HepG2 (cell line): ENCODE data around the gene ENTPD2. TPM values are rescaled to one million over a fixed set of nuclear protein-coding genes. Genes with fewer than 3 reads are reported as not detected.
A peak's percentile ranks its signal among the peaks of the same experiment; 100 is the strongest.

Source experiments
- BRF2 ChIP-seq: sonication (generic); formaldehyde crosslinking; IDR thresholded peaks from 2 replicates; pipeline ENCODE4 v1.8.1; 2022; ENCODE audit warnings: mild to moderate bottlenecking, missing genetic modification reagents
- CERS6 ChIP-seq: sonication (generic); formaldehyde crosslinking; IDR thresholded peaks from 2 replicates; pipeline ENCODE4 v1.5.0; 2020; ENCODE audit warnings: missing genetic modification reagents
- EED ChIP-seq: sonication (generic); formaldehyde crosslinking; IDR thresholded peaks from 2 replicates; pipeline ENCODE4 v1.5.0; 2020; ENCODE audit warnings: mild to moderate bottlenecking, missing genetic modification reagents
- FOXO4 ChIP-seq: sonication (generic); formaldehyde crosslinking; conservative IDR thresholded peaks from 2 replicates; pipeline ENCODE4 v1.8.1; 2023; ENCODE audit warnings: missing genetic modification reagents
- HMGA1 ChIP-seq: sonication (generic); formaldehyde crosslinking; conservative IDR thresholded peaks from 2 replicates; pipeline ENCODE4 v1.4.0; 2020; ENCODE audit warnings: missing genetic modification reagents
- HNRNPLL ChIP-seq: fragments of 200-400 bp; formaldehyde crosslinking; IDR thresholded peaks from 2 replicates; pipeline ENCODE4 v1.6.1; 2017; ENCODE audit warnings: mild to moderate bottlenecking, low read depth, low read length; ENCODE audit not compliant: poor library complexity, severe bottlenecking
- LCORL ChIP-seq, 2 experiments: fragments of 450-650 bp in 1 of 2; sonication (generic) in 1 of 2; formaldehyde crosslinking in 1 of 2; IDR thresholded peaks; 2 replicates each; pipeline versions ENCODE4 v1.5.0 to v1.6.1; 2017 to 2020; ENCODE audit warnings: antibody characterized with exemption in 1 of 2, missing genetic modification reagents in 1 of 2
- MXI1 ChIP-seq: IDR thresholded peaks from 3 replicates; pipeline ENCODE4 v1.6.1; 2012; ENCODE audit warnings: low read depth, low read length, inconsistent platforms, borderline replicate concordance
- NFAT5 ChIP-seq: sonication (generic); formaldehyde crosslinking; IDR thresholded peaks from 2 replicates; pipeline ENCODE4 v1.4.0; 2020; ENCODE audit warnings: missing genetic modification reagents
- NR1H2 ChIP-seq: sonication (generic); formaldehyde crosslinking; IDR thresholded peaks from 2 replicates; pipeline ENCODE4 v1.8.1; 2022; ENCODE audit warnings: low read depth, missing genetic modification reagents, borderline replicate concordance
- RBFOX2 ChIP-seq: fragments of 200-400 bp; formaldehyde crosslinking; IDR thresholded peaks from 2 replicates; pipeline ENCODE4 v1.6.1; 2017; ENCODE audit warnings: low read depth, mild to moderate bottlenecking, low read length
- RFX1 ChIP-seq: fragments of 450-650 bp; IDR thresholded peaks from 2 replicates; pipeline ENCODE4 v1.6.1; 2017
- ZBTB1 ChIP-seq: sonication (generic); formaldehyde crosslinking; IDR thresholded peaks from 2 replicates; pipeline ENCODE4 v1.4.0; 2020; ENCODE audit warnings: missing genetic modification reagents, borderline replicate concordance
- ZBTB38 ChIP-seq: sonication (generic); formaldehyde crosslinking; IDR thresholded peaks from 2 replicates; pipeline ENCODE4 v1.5.1; 2020; ENCODE audit warnings: mild to moderate bottlenecking, missing genetic modification reagents
- ZNF232 ChIP-seq: sonication (generic); formaldehyde crosslinking; IDR thresholded peaks from 2 replicates; pipeline ENCODE4 v1.4.0; 2020; ENCODE audit warnings: missing genetic modification reagents, borderline replicate concordance
- ZNF253 ChIP-seq: sonication (generic); formaldehyde crosslinking; IDR thresholded peaks from 2 replicates; pipeline ENCODE4 v1.8.0; 2022; ENCODE audit warnings: mild to moderate bottlenecking, missing genetic modification reagents, borderline replicate concordance
- ZNF558 ChIP-seq: sonication (generic); formaldehyde crosslinking; IDR thresholded peaks from 2 replicates; pipeline ENCODE4 v1.9.0; 2022; ENCODE audit warnings: mild to moderate bottlenecking, missing genetic modification reagents, borderline replicate concordance
- ZNF598 ChIP-seq: sonication (generic); formaldehyde crosslinking; IDR thresholded peaks from 2 replicates; pipeline ENCODE4 v1.5.1; 2020; ENCODE audit warnings: mild to moderate bottlenecking, missing genetic modification reagents, borderline replicate concordance
- ZNF709 ChIP-seq: sonication (generic); formaldehyde crosslinking; IDR thresholded peaks from 2 replicates; pipeline ENCODE4 v1.5.0; 2020; ENCODE audit warnings: mild to moderate bottlenecking, missing genetic modification reagents
- ZNF83 ChIP-seq: sonication (generic); formaldehyde crosslinking; IDR thresholded peaks from 2 replicates; pipeline ENCODE4 v1.4.0; 2020; ENCODE audit warnings: missing genetic modification reagents, mild to moderate bottlenecking, borderline replicate concordance
- polyA plus RNA-seq, 8 experiments: library from polyadenylated mRNA; depleted of rRNA in 3 of 8; stranded (reverse) in 7 of 8; unstranded in 1 of 8; fragments of >200 nt; fragmentation: Illumina TruSeq in 4 of 8; extraction: Trizol in 4 of 8; gene quantifications; 2 replicates each; pipeline versions ENCODE4 v1.2.1 to v1.2.3, GENCODE V29; 2011 to 2016; ENCODE audit warnings: low read depth in 4 of 8, missing spikeins in 1 of 8, mixed read lengths in 1 of 8; ENCODE audit not compliant: insufficient read depth in 1 of 8
- total RNA-seq, 5 experiments: library from RNA; depleted of rRNA; stranded (reverse); fragments of >200 nt; fragmentation: Illumina TruSeq; extraction: Trizol; gene quantifications; 2 replicates each; pipeline ENCODE4 v1.2.3, GENCODE V29; 2016; ENCODE audit warnings: low read depth in 1 of 5

The ENTPD2 gene
- total and polyA plus RNA-seq, 2 of the 13 experiments (the other 11 are each of a cell fraction or from before 2014, with no cell fraction given) = 0.95 to 3.2 TPM

GRCh38 chr9:137028263-137029057 is 25.4 kb downstream of the ENTPD2 start (continued):
- TF ChIP-seq NFAT5 (CRISPR knock-in tag) (no peak), RFX1 (no peak), BRF2 (no peak), NR1H2 (CRISPR knock-in tag) (no peak), HNRNPLL (peak; percentile 58), ZBTB38 (CRISPR knock-in tag) (no peak), ZNF83 (CRISPR knock-in tag) (no peak), FOXO4 (CRISPR knock-in tag) (0 out of 2 replicates have a peak, but pooled peaks have one; percentile 53), LCORL (IDR thresholded peaks at IDR 0.05) (no peak), LCORL (CRISPR knock-in tag; IDR thresholded peaks at IDR 0.05) (0 out of 2 replicates have a peak, but pooled peaks have one; percentile 8), CERS6 (CRISPR knock-in tag) (no peak), ZNF709 (CRISPR knock-in tag) (0 out of 2 replicates have a peak, but pooled peaks have one; percentile 32), ZNF558 (CRISPR knock-in tag) (no peak), EED (CRISPR knock-in tag) (0 out of 2 replicates have a peak, but pooled peaks have one; percentile 43), ZNF253 (CRISPR knock-in tag) (no peak), RBFOX2 (0 out of 2 replicates have a peak, but pooled peaks have one; percentile 35), ZNF232 (CRISPR knock-in tag) (0 out of 2 replicates have a peak, but pooled peaks have one; percentile 30), MXI1 (0 out of 3 replicates have a peak, but pooled peaks have one; percentile 19), ZBTB1 (CRISPR knock-in tag) (no peak), ZNF598 (CRISPR knock-in tag) (no peak), HMGA1 (no peak)
